GM13976 (cell line): ENCODE data around the gene MAJIN.

Source experiments
- DNase-seq: peaks from one replicate; pipeline ENCODE4 v3.0.0; 2012; ENCODE audit warnings: low spot score
- in situ Hi-C: fragments of 300-500 bp; cut with MboI; formaldehyde crosslinking; loops from one replicate; pipeline ENCODE4 v1.12.0; 2022; ENCODE audit warnings: low sequenced_read_pairs, mixed read lengths, inconsistent platforms; ENCODE audit not compliant: unreplicated experiment
- TF ChIP-seq, protein P1 (sequence below): IDR thresholded peaks from 2 replicates; pipeline ENCODE4 v1.5.1; 2012; ENCODE audit warnings: borderline replicate concordance, mild to moderate bottlenecking; ENCODE audit not compliant: insufficient read depth; ENCODE audit errors: extremely low read depth, missing control alignments, control extremely low read depth

The MAJIN gene

DNA sequence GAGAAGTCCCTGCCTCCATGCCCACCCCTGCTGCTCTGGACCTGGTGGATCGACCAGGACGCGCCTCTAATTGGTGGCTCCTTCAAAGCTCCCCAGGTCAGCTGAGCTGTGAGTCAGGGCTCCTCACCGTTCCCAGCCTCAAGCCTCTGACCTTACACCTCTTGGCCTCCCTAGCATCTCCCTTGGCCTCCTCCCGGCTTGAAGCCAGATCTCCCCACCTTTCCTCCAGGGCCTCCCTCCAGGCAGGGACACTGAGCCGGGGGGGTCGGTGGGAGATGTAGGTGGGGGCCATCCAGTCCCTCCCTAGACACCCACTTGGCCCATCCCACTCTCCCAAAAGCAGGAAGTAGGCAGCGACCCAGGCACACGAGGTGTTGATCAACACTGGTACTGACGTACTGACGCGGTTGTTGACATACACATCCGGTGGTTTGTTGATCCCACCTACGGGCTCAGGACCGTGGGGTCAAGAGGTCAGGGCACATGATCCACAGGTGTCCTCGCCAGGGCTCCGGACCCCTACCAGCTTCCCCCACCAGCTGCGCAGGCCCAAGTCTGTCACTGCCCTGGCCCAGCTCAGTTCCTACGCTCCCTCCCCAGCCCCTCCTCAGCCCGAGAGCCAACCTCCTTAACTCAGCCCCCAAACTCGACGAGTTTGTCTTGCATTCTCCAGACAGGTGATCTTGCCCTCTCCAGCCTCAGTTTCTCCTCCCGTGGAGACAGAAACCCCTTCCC, 55.7 kb downstream of the MAJIN start:
- TF ChIP-seq, protein P1, sequence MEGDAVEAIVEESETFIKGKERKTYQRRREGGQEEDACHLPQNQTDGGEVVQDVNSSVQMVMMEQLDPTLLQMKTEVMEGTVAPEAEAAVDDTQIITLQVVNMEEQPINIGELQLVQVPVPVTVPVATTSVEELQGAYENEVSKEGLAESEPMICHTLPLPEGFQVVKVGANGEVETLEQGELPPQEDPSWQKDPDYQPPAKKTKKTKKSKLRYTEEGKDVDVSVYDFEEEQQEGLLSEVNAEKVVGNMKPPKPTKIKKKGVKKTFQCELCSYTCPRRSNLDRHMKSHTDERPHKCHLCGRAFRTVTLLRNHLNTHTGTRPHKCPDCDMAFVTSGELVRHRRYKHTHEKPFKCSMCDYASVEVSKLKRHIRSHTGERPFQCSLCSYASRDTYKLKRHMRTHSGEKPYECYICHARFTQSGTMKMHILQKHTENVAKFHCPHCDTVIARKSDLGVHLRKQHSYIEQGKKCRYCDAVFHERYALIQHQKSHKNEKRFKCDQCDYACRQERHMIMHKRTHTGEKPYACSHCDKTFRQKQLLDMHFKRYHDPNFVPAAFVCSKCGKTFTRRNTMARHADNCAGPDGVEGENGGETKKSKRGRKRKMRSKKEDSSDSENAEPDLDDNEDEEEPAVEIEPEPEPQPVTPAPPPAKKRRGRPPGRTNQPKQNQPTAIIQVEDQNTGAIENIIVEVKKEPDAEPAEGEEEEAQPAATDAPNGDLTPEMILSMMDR: no peak
- DNase-seq: peak; percentile 64
- in situ Hi-C loops: no loop called here

DNA sequence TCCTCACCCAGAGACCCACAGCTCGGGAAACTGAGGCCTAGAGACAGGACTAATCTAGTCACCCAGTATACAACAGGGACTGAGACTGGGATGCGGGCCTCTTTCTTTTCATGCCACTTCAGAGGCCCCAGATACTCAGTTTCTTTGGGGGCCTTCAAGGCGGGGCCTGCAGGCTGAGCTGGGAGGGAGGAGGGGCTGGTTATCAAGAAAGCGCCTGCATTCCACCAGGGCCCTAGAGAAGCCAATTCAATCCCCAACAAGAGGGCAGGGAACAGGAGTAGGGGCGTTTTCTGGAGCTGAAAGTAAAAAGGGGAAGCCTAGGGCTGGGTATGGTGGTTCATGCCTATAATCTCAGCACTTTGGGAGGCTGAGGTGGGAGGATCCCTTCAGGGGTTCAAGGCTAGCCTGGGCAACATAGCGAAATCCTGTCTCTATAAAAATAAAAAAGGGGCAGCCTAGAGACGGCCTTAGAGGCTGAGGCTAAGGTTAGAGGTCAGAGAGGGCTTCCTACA, 56.5 kb downstream of the MAJIN start:
- DNase-seq: no peak
- TF ChIP-seq, protein P1: no peak
- in situ Hi-C loops: no loop called here

DNA sequence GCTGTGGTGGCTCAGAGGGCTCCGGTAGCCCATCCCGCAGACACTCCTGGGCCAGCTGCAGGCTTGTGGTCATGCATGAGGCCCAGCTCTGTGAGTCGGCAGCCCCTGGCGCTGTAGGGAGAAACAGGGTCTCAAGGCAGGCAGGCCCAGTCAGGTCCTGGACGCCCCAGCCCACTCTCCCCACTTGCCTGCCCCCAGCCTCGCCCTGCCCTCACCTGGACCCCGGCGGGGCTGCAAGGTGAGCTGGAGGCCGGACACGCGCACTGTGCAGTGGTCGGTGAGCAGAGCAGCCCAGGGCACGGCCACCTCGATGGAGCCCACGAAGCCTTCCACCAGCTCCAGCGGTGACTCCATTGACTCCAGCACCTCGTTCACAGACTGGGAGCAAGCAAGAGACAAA, 57.8 kb downstream of the MAJIN start:
- TF ChIP-seq, protein P1: no peak
- no peak for DNase-seq
- in situ Hi-C loops: no loop called here

DNA sequence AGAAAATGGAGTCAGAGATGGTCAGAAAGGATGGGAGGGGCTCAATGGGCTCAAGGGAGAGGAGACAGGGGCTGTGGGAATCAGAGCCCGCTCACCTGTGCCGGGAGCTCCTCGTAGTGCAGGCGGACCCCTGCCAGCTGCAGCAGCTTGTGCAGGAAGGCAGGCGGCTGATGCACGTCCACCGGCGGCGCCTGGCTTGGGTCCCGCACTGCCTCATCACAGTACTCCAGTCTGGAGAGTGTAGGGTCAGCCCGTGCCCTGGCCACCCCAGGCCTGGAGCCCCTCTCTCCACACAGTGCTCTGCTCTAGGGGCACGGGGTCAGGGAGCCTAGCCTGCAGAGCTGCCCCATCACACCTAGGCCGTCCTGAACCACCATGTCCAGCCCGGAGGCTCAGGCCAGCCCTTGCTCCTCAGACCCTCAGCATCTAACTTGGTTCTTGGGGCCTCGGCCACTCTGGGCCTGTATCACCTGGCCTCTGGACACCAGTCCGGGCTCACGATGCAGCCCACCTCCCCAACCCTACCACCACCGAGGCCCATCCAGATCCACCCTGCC, 58.7 kb downstream of the MAJIN start:
- in situ Hi-C loops: no loop called here
- DNase-seq: no peak
- TF ChIP-seq, protein P1: no peak

DNA sequence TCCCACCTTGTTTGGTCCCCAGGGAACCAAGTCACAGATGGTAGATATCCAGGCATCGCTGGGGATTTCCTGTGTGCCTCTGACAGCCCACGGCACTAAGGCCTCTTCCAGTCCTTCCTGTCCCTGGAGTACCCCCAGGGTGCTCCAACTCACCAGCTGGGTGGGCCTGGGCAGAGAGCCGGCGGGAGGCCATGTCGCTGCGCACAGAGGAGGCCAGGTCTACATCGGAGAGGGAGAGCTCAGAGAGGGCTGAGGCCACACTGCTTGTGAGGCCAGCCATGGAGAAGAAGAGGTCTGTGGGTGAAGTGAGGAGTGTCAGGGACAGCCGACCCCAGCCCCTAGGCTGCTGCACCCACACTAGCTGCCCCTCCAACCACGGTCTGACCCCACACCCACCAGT, 60.2 kb downstream of the MAJIN start:
- no peak for DNase-seq
- TF ChIP-seq, protein P1: no peak
- in situ Hi-C loops: no loop called here

DNA sequence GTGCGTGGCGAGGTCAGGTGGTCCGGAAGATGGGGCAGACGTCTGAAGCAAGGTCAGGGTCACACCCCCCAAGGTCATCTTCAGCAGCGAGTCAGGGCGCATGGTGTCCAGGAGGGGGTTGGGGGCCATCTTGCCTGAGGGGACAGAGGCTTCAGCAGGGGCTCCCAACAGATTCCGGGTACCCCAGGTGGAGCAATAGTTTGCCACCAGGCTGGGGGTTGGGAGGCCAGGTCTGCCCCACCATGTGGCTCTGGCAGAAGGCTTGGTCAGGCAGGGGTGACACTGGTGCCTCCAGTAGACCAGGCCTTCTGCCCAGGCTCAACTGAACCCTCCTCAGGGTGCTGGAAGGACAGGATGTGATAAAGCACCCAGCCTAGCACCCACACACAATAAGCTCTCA, 60.8 kb downstream of the MAJIN start:
- in situ Hi-C loops: no loop called here
- no peak for DNase-seq
- TF ChIP-seq, protein P1: no peak
